LNCaP clone FGC (cell line): Measurements from ENCODE around the gene SPATA6L.
A peak's percentile ranks its signal among the peaks of the same experiment; 100 is the strongest.

Experiments
- DNase-seq: peaks from one replicate; pipeline ENCODE4 v3.0.0-alpha.2; 2011; ENCODE audit warnings: low read depth
- H3K4me3 ChIP-seq: 2 replicates; pipeline ENCODE4 v1.5.1; 2011; ENCODE audit warnings: mild to moderate bottlenecking, low read depth, low read length, control low read depth
- CTCF ChIP-seq: IDR thresholded peaks from 2 replicates; pipeline ENCODE4 v1.5.1; 2012; ENCODE audit warnings: mild to moderate bottlenecking; ENCODE audit not compliant: control insufficient read depth, insufficient read depth; ENCODE audit errors: extremely low read depth

Gene SPATA6L

GRCh38 chr9:4667681-4668080 lies 1.4 kb upstream of the SPATA6L start:
- no peak overlapping the region for H3K4me3 ChIP-seq
- TF ChIP-seq CTCF = no peak
- DNase-seq = no peak

GRCh38 chr9:4665357-4665756 lies 923 bp downstream of the SPATA6L start:
- no peak overlapping the region for H3K4me3 ChIP-seq
- no peak for DNase-seq
- TF ChIP-seq CTCF = no peak

GRCh38 chr9:4663956-4664355 lies 2.3 kb downstream of the SPATA6L start:
- DNase-seq = no peak
- no peak for TF ChIP-seq CTCF
- peak overlapping the region; percentile 71 for H3K4me3 ChIP-seq

GRCh38 chr9:4662989-4663792 lies 3.1 kb downstream of the SPATA6L start:
- H3K4me3 ChIP-seq = peak overlapping the region; percentile 71
- TF ChIP-seq CTCF = no peak
- DNase-seq = no peak

GRCh38 chr9:4662108-4662988 lies 3.9 kb downstream of the SPATA6L start, which contains the start of gene PLPP6:
Gene PLPP6 (plus strand): TSS chr9:4662294. CDS start chr9:4662376, 82 bp downstream.
- peak; percentile 88 for TF ChIP-seq CTCF
- H3K4me3 ChIP-seq = peak within 1 kb of the TSS; percentile 71
- peak; percentile 81 for DNase-seq

GRCh38 chr9:4661611-4662010 lies 4.7 kb downstream of the SPATA6L start:
- TF ChIP-seq CTCF = no peak
- peak overlapping the region; percentile 71 for H3K4me3 ChIP-seq
- DNase-seq = no peak
